Suprapubic skin (tissue), 4 donors: ENCODE results near the gene MEOX2. TPM values are rescaled to one million over a fixed set of nuclear protein-coding genes. Genes with fewer than 3 reads are reported as not detected.

ENCODE experiments used
- DNase-seq, 2 donors: peaks; one replicate each; pipeline ENCODE4 v3.0.0-alpha.2; 2019; ENCODE audit warnings: low spot score in 2 of 2
- H3K27ac ChIP-seq: fragments of 200-600 bp; sonication (generic); one replicate; pipeline ENCODE4 v1.5.1; 2019
- H3K27me3 ChIP-seq: fragments of 200-600 bp; sonication (generic); one replicate; pipeline ENCODE4 v1.5.1; 2019
- H3K36me3 ChIP-seq: fragments of 200-600 bp; sonication (generic); one replicate; pipeline ENCODE4 v1.5.1; 2019
- H3K4me1 ChIP-seq: fragments of 200-600 bp; sonication (generic); one replicate; pipeline ENCODE4 v1.5.1; 2019
- H3K4me3 ChIP-seq: fragments of 200-600 bp; sonication (generic); one replicate; pipeline ENCODE4 v1.5.1; 2019; ENCODE audit warnings: mild to moderate bottlenecking
- H3K9me3 ChIP-seq: fragments of 200-600 bp; sonication (generic); one replicate; pipeline ENCODE4 v1.5.1; 2019
- EP300 ChIP-seq: sonication (generic); formaldehyde crosslinking; IDR thresholded peaks from one replicate; pipeline ENCODE4 v1.6.1; 2017; ENCODE audit warnings: antibody characterized with exemption
- POLR2A ChIP-seq, 2 donors: fragments of 450-650 bp; IDR thresholded peaks; one replicate each; pipeline ENCODE4 v1.6.1; 2017; ENCODE audit warnings: antibody characterized with exemption in 2 of 2, mild to moderate bottlenecking in 2 of 2, moderate library complexity in 2 of 2
- POLR2AphosphoS5 ChIP-seq, 3 donors: sonication (generic); formaldehyde crosslinking; IDR thresholded peaks; one replicate each; pipeline ENCODE4 v1.6.1; 2017; ENCODE audit warnings: antibody characterized with exemption in 3 of 3
- WGBS: methylation state at CpG from one replicate; pipeline ENCODE4 v1.1.5; 2018; 5-methylcytosine and 5-hydroxymethylcytosine counted together
- total RNA-seq, 4 donors: library from RNA; depleted of rRNA; stranded (reverse); fragments of >200 nt; gene quantifications; one replicate each; pipeline ENCODE4 v1.1.0, GENCODE V29; 2016
- TF ChIP-seq, protein P1 (sequence below), 2 donors: fragments of 200-600 bp in 1 of 2; fragments of 450-650 bp in 1 of 2; sonication (generic) in 1 of 2; IDR thresholded peaks; one replicate each; pipeline ENCODE4 v1.5.1; 2016 to 2019; ENCODE audit warnings: antibody characterized with exemption in 2 of 2, mild to moderate bottlenecking in 1 of 2, moderate library complexity in 1 of 2

MEOX2 gene
- total RNA-seq, 4 donors from 2014 or later, result 1.0 to 8.9 (median 3.0) TPM

GRCh38 chr7:15682111-15682510 lies 4.4 kb downstream of the MEOX2 start:
- Histone ChIP-seq H3K9me3 (no peaks in the 10 kb centered on the region), H3K4me1 (peaks cover 6% of the 10 kb centered on the region), H3K27ac (no peak overlapping the region), H3K27me3 (peaks cover 23% of the 10 kb centered on the region), H3K36me3 (no peaks in the 10 kb centered on the region), H3K4me3 (peak overlapping the region; percentile 50)
- DNase-seq, result no peak
- TF ChIP-seq POLR2AphosphoS5 (IDR thresholded peaks at IDR 0.05), result no peak
- TF ChIP-seq, protein P1, sequence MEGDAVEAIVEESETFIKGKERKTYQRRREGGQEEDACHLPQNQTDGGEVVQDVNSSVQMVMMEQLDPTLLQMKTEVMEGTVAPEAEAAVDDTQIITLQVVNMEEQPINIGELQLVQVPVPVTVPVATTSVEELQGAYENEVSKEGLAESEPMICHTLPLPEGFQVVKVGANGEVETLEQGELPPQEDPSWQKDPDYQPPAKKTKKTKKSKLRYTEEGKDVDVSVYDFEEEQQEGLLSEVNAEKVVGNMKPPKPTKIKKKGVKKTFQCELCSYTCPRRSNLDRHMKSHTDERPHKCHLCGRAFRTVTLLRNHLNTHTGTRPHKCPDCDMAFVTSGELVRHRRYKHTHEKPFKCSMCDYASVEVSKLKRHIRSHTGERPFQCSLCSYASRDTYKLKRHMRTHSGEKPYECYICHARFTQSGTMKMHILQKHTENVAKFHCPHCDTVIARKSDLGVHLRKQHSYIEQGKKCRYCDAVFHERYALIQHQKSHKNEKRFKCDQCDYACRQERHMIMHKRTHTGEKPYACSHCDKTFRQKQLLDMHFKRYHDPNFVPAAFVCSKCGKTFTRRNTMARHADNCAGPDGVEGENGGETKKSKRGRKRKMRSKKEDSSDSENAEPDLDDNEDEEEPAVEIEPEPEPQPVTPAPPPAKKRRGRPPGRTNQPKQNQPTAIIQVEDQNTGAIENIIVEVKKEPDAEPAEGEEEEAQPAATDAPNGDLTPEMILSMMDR (IDR thresholded peaks at IDR 0.05), result no peak
- TF ChIP-seq EP300, result no peak
- TF ChIP-seq POLR2A (IDR thresholded peaks at IDR 0.05), result no peak

- WGBS, result 63% methylated on average over 2 of the region's 2 CpGs
- H3K27ac ChIP-seq, result no peak overlapping the region
- H3K36me3 ChIP-seq, result no peaks in the 10 kb centered on the region
- no peak for DNase-seq
- no peaks in the 10 kb centered on the region for H3K9me3 ChIP-seq
- H3K4me1 ChIP-seq, result peaks cover 3% of the 10 kb centered on the region
- peaks cover 18% of the 10 kb centered on the region for H3K27me3 ChIP-seq
- H3K4me3 ChIP-seq, result peak overlapping the region; percentile 50
- no peak for TF ChIP-seq POLR2A (IDR thresholded peaks at IDR 0.05)
- TF ChIP-seq POLR2AphosphoS5 (IDR thresholded peaks at IDR 0.05), result no peak
- TF ChIP-seq, protein P1 (IDR thresholded peaks at IDR 0.05), result no peak
- TF ChIP-seq EP300, result no peak
These were observed 4.9 kb downstream of the MEOX2 start for GRCh38 chr7:15681631-15682030.

DNA sequence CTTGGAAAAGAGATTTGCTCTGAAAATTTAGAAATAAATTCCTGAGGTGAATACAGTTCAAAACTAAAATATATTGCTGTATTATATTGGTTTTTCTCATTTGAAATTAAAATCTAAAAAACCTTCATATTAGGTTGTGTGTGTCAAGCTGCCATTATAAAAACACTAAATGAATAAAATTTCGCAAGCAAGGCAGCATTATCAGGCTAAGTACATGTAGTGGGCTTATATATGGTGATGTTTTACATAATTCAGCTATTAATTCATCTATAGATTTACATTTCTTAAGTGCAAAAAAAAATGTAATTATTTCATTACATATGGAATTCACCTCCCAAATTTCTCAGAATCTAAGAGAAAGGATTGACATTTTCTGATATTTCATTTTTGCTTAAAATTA lies 5.3 kb downstream of the MEOX2 start:
- H3K27ac ChIP-seq, result no peak overlapping the region
- peak overlapping the region; percentile 50 for H3K4me3 ChIP-seq
- WGBS, result 76% methylated on average over 1 of the region's 1 CpG
- no peak for DNase-seq
- no peaks in the 10 kb centered on the region for H3K9me3 ChIP-seq
- H3K36me3 ChIP-seq, result no peaks in the 10 kb centered on the region
- H3K4me1 ChIP-seq, result no peaks in the 10 kb centered on the region
- H3K27me3 ChIP-seq, result peaks cover 13% of the 10 kb centered on the region
- TF ChIP-seq EP300, result no peak
- TF ChIP-seq, protein P1 (IDR thresholded peaks at IDR 0.05), result no peak
- no peak for TF ChIP-seq POLR2A (IDR thresholded peaks at IDR 0.05)
- TF ChIP-seq POLR2AphosphoS5 (IDR thresholded peaks at IDR 0.05), result no peak

- Histone ChIP-seq H3K27ac (no peak overlapping the region), H3K36me3 (no peaks in the 10 kb centered on the region), H3K27me3 (peaks cover 6% of the 10 kb centered on the region), H3K9me3 (no peaks in the 10 kb centered on the region), H3K4me1 (no peaks in the 10 kb centered on the region), H3K4me3 (no peak overlapping the region)
- TF ChIP-seq, protein P1 (IDR thresholded peaks at IDR 0.05), result no peak
- TF ChIP-seq POLR2A (IDR thresholded peaks at IDR 0.05) (no peak), EP300 (no peak), POLR2AphosphoS5 (IDR thresholded peaks at IDR 0.05) (no peak)
- DNase-seq, result no peak
- WGBS, result 81% methylated on average over 3 of the region's 3 CpGs
These were observed 6.0 kb downstream of the MEOX2 start for GRCh38 chr7:15680446-15680845.

GRCh38 chr7:15679306-15679705 lies 7.2 kb downstream of the MEOX2 start:
- Histone ChIP-seq H3K4me1 (no peaks in the 10 kb centered on the region), H3K27ac (no peak overlapping the region), H3K27me3 (no peaks in the 10 kb centered on the region), H3K4me3 (no peak overlapping the region), H3K36me3 (no peaks in the 10 kb centered on the region), H3K9me3 (no peaks in the 10 kb centered on the region)
- 63% methylated on average over 1 of the region's 1 CpG for WGBS
- no peak for TF ChIP-seq POLR2AphosphoS5 (IDR thresholded peaks at IDR 0.05)
- TF ChIP-seq EP300, result no peak
- TF ChIP-seq, protein P1 (IDR thresholded peaks at IDR 0.05), result no peak
- TF ChIP-seq POLR2A (IDR thresholded peaks at IDR 0.05), result no peak
- DNase-seq, result no peak
